HG02642 (cell line): Measurements from ENCODE around the gene CMTM4.
"Not testable (repeated sequence)": the region's sequence is repeated elsewhere in the genome, so short reads cannot be mapped to it uniquely, and the experiment has no call there.

Experiments
- ATAC-seq: cut with Tn5 transposase; IDR thresholded peaks from one replicate; pipeline ENCODE4 v1.9.1; 2021; ENCODE audit warnings: mild to moderate bottlenecking; ENCODE audit not compliant: unreplicated experiment, poor library complexity

CMTM4 gene

DNA sequence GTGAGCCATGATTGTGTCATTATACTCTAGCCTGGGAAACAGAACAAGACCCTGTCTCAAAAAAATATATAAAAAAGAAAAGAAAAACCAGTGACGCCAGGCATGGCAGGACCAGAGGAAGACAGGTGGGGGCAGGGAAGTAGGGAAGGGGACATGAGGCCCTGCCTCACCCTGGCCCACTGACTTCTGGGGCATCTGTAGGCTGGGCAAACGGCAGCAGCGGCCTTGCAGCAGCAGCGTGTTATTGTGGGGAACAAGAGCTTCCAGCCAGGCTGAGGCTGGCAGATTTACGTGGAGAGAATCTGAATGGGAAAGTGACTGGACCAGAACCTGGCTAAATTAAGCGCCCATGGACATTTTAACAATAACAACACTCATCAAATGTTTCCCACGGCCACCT lies 19.4 kb downstream of the CMTM4 start:
- no peak for ATAC-seq

DNA sequence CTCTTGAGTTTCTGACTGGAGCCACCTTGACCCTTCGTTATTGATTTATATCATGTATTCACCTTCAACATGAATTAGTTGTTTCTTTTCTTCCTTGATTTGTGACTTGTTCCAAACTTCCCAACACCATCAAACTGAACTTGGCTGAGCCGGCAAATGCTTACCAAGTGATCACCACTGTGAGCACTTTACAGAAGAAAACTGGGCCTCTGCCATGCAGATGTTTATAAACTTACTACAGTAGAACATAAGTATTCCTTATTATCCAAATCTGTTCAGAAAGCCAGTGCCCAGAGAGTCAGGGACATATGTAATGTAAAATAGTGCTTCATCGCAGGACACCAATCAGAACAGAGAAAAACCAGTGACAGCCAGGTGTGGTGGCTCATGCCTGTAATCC lies 19.9 kb downstream of the CMTM4 start:
- ATAC-seq = no peak

DNA sequence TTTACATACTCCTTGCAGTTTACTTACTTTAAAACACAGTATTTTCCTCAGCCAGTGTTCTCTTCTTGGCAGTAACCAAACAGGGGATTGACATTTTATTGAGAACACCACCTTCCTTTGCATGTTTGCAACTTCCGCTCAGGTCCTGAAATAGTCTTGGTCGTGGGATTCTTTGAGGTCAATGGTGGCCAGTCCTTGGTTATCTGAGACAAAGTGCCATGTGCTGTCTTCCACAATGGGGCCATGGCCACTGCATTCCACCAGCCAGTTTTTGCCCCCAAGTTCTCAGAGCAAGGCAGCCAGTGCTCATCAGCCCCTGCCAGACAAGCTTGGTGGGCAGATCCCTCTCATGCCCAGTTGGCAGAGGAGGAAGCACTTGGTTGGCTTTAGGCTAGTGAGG lies 22.9 kb downstream of the CMTM4 start:
- no peak for ATAC-seq

DNA sequence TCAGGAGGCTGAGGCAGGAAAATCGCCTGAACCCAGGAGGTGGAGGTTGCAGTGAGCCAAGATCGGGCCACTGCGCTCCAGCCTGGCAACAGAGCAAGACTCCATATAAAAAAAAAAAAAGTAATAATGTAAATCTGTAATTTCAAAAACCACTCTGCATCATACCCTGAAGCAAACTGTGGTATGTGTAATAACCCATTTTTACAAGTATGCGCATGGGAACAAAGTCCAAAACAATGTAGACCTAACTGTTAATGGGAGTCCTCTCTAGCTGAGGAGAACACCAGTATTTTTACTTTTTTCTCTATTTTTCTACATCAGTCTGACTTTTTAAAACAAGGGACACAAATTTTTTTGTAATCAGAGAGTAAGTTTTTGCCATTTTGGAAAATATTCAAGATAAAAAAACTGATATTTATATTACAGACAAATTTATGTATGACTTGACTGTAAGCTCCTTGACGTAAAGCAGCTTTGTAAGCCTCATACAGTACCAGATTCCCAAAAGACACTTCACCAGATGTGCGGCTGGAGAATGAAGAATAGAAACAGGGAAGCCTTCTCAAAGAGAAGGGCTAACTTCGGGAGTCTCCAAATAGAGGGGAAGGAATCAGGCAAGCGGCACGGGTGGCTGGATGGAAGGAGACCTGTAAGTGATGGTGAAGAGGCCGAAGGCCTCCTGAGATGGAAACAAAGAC lies 25.7 kb downstream of the CMTM4 start:
- ATAC-seq = no peak

DNA sequence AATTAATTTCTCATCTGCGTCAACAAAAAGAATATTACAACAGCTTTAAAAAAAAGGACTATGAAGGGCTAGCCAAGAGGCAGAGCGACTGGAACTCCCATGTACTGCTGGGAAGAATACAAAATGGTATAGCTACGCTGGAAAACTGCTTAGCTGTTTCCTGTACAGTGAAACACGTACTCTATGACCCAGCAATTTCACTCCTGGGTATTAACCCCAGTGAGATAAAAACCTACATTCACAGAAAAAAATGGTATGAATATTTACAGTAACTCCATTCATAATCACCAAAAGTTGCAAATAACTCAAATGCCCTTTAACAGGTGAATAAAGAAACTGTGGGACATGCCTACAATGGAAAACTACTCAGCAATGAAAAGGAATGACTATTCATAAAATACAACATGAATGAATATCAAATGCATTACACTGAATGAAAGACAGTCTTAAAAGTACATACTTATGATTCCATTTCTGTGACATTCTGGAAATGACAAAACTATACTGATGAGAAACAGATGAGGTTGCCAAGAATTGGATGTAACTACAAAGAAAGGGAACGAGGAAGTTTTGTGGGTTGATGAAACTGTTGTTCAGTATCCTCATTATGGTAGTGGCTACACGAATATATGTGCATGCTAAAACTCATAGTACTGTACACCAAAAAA lies 27.6 kb downstream of the CMTM4 start:
- no peak for ATAC-seq

DNA sequence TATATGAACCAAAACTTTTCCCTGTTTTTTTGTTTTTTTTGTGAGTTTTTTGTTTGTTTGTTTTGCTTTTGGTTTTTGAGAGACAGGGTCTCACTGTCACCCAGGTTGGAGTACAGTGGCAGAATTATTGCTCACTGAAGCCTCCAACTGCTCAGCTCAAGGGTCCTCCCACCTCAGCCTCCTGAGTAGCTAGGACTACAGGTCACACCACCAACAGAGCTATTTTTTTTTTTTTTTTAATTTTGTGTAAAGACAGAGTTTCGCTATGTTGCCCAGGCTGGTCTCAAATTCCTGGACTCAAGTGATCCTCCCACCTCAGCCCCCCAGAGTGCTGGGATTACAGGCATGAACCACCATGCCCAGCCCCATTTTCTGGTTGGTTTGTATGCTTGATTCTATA lies 28.6 kb downstream of the CMTM4 start:
- ATAC-seq = no peak

DNA sequence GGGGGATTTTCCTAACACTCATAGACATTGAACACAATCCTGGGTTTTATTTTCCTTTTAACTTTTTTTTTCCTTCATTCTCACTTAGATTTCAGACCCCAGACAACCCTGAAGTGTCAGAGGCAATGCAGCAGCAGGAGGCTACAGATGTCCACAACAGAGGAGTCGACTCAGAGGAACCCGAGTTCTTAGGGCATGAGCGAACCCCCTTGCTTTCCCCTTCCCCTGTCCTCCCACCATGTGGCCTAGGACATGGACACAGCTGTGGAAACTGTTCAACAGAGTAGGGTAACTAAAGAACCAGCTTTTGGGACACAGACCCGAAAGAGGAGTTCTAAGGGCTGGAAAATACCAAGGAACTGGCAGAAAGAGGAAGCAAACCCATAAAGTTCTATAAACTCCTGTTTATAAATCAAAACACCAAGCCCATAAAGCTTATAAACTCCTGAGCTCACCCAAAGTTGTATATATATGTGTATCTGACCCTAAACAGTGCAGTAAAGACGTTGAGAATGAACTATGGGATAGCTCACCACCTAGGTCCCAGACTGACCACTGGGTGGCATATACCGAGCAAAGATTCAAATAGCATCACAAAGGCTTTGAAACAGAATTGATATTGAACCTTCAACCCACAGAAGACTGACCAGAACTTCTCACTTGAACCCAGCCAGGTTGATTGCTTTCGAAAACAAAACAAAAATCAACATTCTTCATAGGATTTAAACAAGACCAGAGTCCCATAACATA lies 33.9 kb downstream of the CMTM4 start:
- no peak for ATAC-seq

DNA sequence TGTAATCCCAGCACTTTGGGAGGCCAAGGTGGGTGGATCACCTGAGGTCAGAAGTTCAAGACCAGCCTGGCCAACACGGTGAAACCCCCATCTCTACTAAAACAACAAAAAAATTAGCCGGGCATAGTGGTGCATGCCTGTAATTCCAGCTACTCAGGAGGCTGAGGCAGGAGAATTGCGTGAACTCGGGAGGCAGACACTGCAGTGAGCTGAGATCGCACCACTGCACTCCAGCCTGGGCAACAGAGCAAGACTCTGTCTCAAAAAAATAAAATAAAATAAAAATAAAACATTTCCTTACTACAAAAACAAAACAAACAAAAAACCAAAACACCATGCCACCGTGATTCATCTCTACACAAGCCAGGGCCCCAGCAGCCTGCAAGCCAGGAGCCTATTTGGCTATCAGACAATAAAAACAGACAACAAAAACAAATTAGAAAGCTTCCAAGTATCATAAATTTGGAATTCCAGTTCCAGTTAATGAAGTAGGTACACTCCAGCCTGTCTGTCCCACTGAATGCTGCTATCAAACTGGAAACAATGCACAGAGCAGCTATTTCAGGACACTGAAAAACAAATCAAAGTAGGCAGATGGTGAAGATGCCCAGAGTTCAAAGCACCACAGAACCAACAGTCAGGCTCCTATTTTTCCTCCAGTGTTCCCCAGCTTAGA lies 34.7 kb downstream of the CMTM4 start:
- not testable (repeated sequence) for ATAC-seq

DNA sequence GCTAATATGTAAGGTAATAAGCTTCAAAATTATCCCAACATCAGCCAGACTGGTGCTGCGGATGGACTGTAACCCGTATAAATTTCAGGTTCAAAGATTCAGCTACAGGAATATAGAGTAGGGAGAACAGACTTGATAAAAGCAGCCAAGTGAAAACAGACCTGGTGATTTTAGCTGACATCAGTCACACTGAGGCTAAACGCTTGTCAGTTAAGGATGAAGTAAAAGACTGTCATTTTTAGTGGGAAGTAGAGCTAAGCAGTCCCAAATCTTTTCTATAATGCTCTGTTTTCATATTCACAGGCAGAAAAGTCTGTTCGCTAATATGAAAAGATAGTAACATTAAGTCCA lies 35.4 kb downstream of the CMTM4 start:
- ATAC-seq = no peak

DNA sequence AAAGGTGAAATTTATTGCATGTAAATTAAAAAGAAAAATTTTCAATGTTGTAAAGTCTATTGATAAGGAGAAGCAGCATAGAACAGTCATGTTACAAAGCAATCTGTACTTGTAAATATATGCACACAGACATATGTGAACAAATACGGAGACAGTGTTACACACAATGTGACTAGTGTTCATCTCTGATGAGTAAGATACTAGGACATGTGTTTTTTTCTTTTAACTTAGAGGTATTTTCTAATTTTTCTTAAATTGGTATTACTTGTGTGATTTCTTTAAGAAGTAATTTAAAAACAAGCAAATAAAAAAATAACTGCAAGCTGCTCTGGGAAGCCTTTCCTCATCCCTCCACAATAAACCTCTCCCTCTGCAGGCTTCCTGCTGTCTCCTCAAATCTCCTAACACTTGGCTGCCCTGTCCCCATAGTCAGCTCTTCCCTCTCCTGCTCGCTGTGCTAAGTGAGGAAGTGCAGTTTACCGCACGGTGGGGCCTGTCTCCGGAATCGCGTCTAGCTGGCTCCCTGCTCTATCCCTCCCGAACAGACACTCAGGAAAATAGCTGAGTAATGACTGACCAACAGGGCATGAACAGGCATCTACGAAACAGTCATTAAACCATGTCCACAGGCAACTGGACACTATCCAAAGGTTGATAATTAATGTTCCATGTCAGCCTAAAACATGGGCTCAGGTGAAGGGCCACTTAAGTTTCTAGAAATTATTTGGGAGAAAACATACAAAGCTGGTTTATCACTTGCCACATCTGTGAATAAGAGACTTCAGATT lies 35.9 kb downstream of the CMTM4 start:
- ATAC-seq = no peak

DNA sequence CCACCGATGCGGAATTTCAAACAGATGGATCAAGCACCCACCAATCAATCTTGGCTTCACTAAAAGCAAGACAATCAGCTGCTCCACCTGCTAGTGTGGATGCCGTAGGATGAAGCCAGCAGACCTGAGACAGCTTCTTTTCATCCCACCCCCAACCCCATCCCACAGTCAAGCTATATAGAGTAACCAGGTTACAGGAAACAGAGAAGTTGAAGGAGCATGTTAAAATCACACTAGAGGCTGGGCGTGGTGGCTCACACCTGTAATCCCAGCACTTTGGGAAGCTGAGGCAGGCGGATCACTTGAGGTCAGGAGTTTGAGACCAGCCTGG lies 37.7 kb downstream of the CMTM4 start:
- ATAC-seq = no peak

DNA sequence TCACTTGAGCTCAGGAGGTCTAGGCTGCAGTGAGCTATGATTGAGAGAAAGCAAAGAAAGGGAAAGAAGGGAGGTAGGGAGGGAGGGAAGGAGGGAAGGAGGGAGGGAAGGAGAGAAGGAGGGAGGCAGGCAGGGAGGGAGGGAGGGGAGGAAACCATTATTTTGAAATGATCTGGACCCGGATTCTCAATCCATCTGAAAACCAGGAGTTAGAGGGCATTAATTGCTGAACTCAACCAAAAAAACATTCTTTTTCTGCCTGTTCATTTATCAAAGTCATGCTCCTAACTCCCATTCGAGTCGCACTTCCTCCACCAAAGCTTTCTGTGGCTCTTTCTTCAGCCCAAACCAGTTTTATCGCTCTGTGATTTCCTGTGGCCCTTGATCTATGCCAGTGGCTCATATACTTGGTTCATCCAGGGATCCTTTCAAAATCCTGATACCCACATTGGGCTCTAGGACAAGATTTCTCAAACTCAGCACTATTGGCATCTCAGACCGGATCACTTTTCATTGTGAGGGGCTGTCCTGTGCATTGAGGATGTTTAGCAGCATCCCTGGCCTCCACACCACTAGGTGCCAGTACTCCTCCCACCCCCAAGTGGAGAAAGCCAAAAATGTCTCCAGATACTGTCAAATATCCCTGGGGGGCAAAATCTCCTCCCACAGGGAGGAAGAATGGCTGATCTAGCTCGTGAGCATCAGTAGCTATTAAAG lies 38.2 kb downstream of the CMTM4 start:
- ATAC-seq = no peak

DNA sequence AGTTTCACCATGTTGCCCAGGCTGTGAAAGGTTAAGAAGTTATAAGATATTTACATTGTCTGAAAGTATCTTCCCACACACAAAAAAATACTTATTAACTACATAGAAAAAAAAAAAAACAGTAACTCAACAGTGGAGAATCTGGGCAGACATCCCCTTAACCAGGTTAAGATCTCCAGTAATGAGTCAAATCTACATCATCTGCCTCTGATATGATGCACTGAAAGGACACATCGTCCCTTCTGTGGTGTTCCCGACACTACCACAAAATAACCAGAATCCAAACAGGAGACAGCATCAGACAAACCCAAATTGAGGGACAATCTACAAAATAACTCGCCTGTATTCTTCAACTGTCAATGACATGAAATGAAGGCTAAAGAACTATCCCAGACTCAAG lies 40.0 kb downstream of the CMTM4 start:
- no peak for ATAC-seq

DNA sequence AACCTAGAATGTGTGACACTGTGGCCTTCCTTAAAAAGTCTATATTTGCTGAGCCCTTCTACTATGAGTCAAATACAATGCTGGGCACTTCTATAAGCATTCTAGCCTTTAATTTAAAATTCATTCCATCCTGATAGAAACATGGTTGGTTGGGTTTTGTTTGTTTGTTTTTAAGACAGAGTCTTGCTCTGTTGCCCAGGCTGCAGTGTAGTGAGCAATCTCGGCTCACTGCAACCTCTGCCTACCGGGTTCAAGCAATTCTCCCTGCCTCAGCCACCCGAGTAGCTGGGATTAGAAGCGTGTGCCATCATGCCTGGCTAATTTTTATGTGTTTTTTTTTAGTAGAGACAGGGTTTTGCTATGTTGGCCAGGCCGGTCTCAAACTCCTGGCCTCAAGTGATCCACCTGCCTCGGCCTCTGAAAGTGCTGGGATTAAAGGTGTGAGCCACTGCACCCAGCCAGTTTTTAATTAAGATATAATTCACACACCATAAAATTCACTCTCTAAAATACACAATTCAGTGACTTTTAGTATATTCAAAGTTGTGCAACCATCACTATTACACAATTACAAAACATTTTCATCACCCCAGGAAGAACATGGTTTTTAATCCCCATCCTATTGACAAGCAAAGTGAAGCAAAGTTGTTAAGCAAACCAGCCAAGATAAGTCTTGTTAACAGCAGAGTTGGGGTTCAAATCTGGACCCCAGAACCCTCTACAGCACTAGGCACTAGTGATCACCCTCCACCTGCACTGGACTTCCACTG lies 42.8 kb downstream of the CMTM4 start:
- no peak for ATAC-seq

DNA sequence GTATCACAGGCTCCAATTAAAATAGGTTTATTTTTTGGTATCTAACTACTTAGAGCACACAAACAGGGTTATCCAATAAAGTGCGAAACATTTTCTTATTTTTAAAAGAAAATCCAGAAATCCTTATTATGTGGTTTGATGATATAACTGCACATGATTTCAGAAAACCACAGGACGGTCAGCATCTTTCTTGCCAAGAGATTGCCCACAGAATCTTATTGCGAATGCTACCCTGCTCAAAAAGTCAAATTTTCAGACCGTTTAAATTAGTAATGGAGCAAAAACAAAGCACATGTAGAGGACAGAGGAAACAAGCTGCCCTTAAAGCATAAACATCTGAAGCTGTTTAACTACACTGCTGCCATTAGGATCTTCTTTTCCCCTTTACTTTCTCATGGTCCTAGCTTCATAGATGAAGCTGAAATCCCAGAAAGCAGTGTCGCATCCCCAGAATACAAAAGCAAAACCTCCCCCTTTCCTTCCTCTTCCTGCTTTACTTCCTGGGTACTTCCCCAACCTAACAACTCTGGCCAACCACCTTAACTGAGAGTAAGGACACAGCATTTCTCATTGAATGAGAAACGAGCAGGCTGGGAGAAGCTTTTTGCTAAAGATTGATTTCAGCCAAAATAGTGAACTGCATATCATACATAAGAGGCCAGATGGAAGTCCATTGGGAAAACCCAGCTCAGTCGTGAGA lies 43.7 kb downstream of the CMTM4 start:
- ATAC-seq = no peak

DNA sequence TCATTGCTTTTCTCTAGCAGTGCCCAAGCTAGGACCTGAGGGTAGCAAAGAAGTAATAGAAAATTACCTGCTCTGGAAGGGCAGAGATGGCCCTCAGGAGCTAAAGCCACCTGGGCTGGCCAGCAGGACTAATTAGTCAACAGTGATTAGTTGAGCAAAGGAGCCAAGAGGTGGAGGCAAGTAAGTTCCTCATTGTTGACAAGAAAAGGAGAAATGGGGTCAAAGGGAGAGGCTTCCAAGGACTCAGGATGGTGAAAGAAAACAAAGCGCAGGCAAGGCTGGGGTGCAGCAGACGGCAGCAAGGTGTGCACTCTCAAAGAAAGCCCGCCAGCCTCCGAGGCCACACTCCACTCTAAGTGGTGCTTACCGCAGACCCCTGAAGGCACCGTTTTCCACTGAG lies 44.6 kb downstream of the CMTM4 start:
- no peak for ATAC-seq

DNA sequence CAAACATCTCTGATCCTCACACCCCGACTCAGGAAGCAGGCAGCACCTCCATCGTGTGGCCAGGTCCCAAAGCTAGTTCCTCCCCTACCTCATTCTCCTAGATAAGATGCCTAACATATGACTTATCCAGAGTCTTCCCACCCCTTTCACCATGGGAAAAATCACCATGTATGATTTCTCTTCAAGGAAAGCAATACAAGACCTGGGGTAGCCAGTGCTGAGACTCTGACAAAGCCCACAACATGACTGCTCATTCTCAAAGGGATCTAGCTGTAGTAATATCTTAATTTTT lies 45.1 kb downstream of the CMTM4 start:
- ATAC-seq = no peak

DNA sequence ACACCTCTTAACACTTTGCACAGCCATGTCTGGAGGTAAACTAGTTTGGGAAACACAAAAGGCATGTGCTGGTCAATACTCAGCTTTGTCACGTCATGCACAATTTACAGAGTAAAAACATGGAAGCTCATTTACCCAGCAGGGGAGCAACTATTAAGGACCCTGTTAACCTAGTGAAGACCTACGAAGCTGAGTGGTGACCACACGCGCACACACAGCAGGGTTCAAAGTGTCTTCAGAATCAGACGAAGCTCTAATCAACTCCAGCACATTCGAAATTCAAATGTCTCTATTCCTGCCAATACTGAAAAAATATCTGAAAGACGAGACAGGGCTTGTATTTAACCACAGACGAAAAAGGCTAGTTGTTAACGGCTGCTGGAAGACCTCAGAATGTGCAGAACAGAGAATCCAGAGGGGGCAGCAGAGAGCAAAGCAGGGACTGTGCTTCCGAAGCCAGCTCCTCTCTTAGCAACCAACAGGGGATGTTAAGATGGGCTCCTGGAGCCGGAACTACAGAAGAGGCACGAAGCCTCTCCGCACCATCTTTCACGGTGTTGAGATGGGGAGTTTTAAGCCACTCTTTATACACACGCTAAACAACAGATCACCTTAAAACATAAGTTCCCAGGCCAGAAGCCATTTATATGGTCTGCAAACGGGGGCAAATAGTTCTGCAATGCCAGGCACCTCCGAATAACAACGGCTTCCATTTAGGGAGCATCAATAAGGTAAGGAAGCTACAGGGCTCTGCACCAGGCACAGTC lies 45.7 kb downstream of the CMTM4 start:
- peak; percentile 89 for ATAC-seq
